ENCODE results near the gene ST3GAL3. TPM values are rescaled to one million over a fixed set of nuclear protein-coding genes. Genes with fewer than 3 reads are reported as not detected.

Gene ST3GAL3
- total RNA-seq, 1 experiment from 2014 or later: 8.3 TPM

GRCh38 chr1:43768168-43768567 lies 60.8 kb downstream of the ST3GAL3 start:
- Histone ChIP-seq H4K20me1 (ENCODE audit: control insufficient read depth, insufficient read depth, insufficient read length) (no peaks in the 10 kb centered on the region), H2BK15ac (ENCODE audit: low read depth, low read length) (no peak overlapping the region), H4K8ac (replicated peaks; ENCODE audit: insufficient read length, low read depth, low read length) (no peak overlapping the region), H2BK5ac (ENCODE audit: insufficient read length, low read length) (no peak overlapping the region), H3K23me2 (ENCODE audit: insufficient read length, low read depth, low read length, poor library complexity, severe bottlenecking) (no peaks in the 10 kb centered on the region), H2AK5ac (ENCODE audit: insufficient read length, low read length) (no peak overlapping the region), H3T11ph (ENCODE audit: low read length) (no peak overlapping the region), H3K79me2 (ENCODE audit: insufficient read depth, low read length) (no peaks in the 10 kb centered on the region), H3K9me3 (ENCODE audit: control insufficient read depth, low read depth, low read length) (no peaks in the 10 kb centered on the region), H3K4me2 (ENCODE audit: insufficient read depth, insufficient read length, low read length) (no peak overlapping the region), H3K79me1 (ENCODE audit: insufficient read depth, low read depth, low read length, poor library complexity, severe bottlenecking) (no peaks in the 10 kb centered on the region), H2BK12ac (ENCODE audit: insufficient read length, low read depth, low read length) (no peak overlapping the region), H3K27me3 (ENCODE audit: insufficient read depth, low read length) (no peaks in the 10 kb centered on the region), H4K91ac (ENCODE audit: insufficient read length, low read depth, low read length) (no peak overlapping the region), H2BK20ac (ENCODE audit: low read depth, low read length, poor library complexity, severe bottlenecking) (no peak overlapping the region), H3K4ac (ENCODE audit: low read depth, low read length) (no peak overlapping the region), H3K18ac (ENCODE audit: insufficient read length, low read depth, low read length) (no peak overlapping the region), H2BK120ac (ENCODE audit: low read depth, low read length, poor library complexity, severe bottlenecking) (no peak overlapping the region), H3K4me1 (ENCODE audit: insufficient read depth, low read length) (peaks cover 24% of the 10 kb centered on the region), H2AFZ (ENCODE audit: low read length) (no peak overlapping the region), H3K23ac (ENCODE audit: insufficient read length, low read depth, low read length) (no peak overlapping the region), H3K56ac (ENCODE audit: insufficient read length, low read depth, low read length) (no peak overlapping the region), H3K27ac (ENCODE audit: insufficient read length, low read depth, low read length) (no peak overlapping the region), H3K14ac (ENCODE audit: insufficient read depth, low read length) (no peak overlapping the region), H4K5ac (ENCODE audit: insufficient read length, low read depth, low read length) (no peak overlapping the region), H3K9ac (ENCODE audit: extremely low read depth, insufficient read length, low read length) (no peak overlapping the region)
- no peaks in the 10 kb centered on the region; a peak in 1 of 7 replicates for H3K36me3 Mint-ChIP-seq (ENCODE audit: insufficient read depth in 1 of 3, low read depth in 3 of 3)
- DNase-seq: no peak
- H3K4me3 Mint-ChIP-seq: no peak overlapping the region
- no peak for TF ChIP-seq CTCF (conservative IDR thresholded peaks at IDR 0.05)
- H3K27ac Mint-ChIP-seq: no peak overlapping the region; a peak in 1 of 7 replicates
- H3K4me1 Mint-ChIP-seq: peaks cover 36% of the 10 kb centered on the region in 2 experiments
- H3K9me3 Mint-ChIP-seq: no peaks in the 10 kb centered on the region
- H3K27me3 Mint-ChIP-seq (ENCODE audit: low read depth): no peaks in the 10 kb centered on the region
